ENCODE data around the gene OLR1.

OLR1 gene

GRCh38 chr12:10147714-10148403 lies 24.1 kb downstream of the OLR1 start:
- TF ChIP-seq TARDBP (IDR thresholded peaks at IDR 0.05), result no peak
- TF ChIP-seq ZNF384 (IDR thresholded peaks at IDR 0.05), result no peak
- ChIA-PET POLR2A (no interaction called here), CTCF (no interaction called here)
- no peak for DNase-seq (ENCODE audit: extremely low spot score)

DNA sequence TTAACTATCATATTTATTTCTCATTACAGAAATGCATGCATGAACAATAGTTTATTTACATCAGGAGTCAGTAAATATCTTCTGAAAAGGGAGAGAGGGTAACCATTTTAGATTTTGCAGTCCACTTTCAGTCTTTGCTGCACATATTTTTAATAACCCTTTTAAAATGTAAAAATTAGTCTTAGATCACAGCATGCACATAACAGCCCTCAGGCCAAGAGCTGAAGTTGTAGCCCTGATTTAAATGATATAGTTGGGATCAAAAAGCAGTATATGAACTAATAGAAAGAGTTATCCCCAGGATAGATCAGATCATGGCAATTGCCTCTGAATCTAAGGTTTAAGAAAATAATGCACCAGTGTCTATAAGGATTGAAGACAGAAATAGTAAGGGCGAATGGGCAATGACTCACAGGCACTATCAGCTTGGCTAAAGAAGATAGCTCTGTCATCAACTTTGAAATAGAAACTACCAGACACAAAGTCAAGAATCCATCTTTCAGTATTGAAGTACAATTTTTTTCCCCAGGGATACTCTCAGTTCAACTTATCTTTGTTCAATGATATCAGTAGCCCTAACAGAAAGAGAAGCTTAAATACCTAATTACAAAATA lies 28.8 kb downstream of the OLR1 start:
- ChIA-PET CTCF (interaction anchor here (0.8 to 1.6 kb wide), 3 partner anchors 10 to 393 kb away, joined by 3 to 9 read pairs (median 4); no protein-coding TSS in a partner anchor), POLR2A (interaction anchor here (1.3 kb wide), 1 partner anchor 496 kb away, joined by 4 read pairs; no protein-coding TSS in a partner anchor)
- no peak for DNase-seq (ENCODE audit: extremely low spot score)
- no peak for TF ChIP-seq BHLHE40 (IDR thresholded peaks at IDR 0.05; ENCODE audit: borderline replicate concordance)
- TF ChIP-seq HDGF (IDR thresholded peaks at IDR 0.05; ENCODE audit: borderline replicate concordance), result no peak
- TF ChIP-seq SP1 (IDR thresholded peaks at IDR 0.05), result no peak
- TF ChIP-seq, protein P1, sequence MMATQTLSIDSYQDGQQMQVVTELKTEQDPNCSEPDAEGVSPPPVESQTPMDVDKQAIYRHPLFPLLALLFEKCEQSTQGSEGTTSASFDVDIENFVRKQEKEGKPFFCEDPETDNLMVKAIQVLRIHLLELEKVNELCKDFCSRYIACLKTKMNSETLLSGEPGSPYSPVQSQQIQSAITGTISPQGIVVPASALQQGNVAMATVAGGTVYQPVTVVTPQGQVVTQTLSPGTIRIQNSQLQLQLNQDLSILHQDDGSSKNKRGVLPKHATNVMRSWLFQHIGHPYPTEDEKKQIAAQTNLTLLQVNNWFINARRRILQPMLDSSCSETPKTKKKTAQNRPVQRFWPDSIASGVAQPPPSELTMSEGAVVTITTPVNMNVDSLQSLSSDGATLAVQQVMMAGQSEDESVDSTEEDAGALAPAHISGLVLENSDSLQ (IDR thresholded peaks at IDR 0.05), result no peak
- TF ChIP-seq ZNF384 (IDR thresholded peaks at IDR 0.05), result no peak
- TF ChIP-seq LEF1 (IDR thresholded peaks at IDR 0.05; ENCODE audit: borderline replicate concordance), result no peak
- TF ChIP-seq TARDBP (IDR thresholded peaks at IDR 0.05), result no peak
- no peak for TF ChIP-seq CTBP1 (IDR thresholded peaks at IDR 0.05; ENCODE audit: borderline replicate concordance)
- TF ChIP-seq SUZ12 (IDR thresholded peaks at IDR 0.05), result no peak
- TF ChIP-seq ELF4 (IDR thresholded peaks at IDR 0.05), result no peak
- no peak for TF ChIP-seq FOXA1 (IDR thresholded peaks at IDR 0.05)

DNA sequence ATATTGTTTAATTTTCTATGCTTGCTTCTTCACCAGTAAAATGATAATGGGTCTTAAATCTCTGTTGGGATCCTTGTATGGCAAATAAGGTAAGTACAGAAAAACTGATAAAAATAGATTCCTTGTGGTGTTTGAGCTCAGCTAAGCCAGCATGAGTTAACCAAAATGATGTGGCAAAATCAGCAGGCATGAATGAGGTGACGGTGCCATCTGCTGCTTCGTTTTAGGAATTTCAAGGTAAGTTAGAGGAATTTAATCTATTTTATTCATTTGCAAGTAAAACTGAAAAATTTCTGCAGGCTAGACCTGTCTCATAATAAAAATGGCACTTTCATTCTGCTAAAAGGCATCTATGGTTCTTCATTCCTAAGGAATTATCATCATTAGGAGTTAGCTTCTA lies 31.9 kb downstream of the OLR1 start:
- TF ChIP-seq FOXM1 (IDR thresholded peaks at IDR 0.05; ENCODE audit: borderline replicate concordance), result no peak
- TF ChIP-seq, protein P1 (IDR thresholded peaks at IDR 0.05), result no peak
- TF ChIP-seq L3MBTL2 (conservative IDR thresholded peaks at IDR 0.05), result no peak
- no peak for TF ChIP-seq FOXA1 (IDR thresholded peaks at IDR 0.05)
- TF ChIP-seq CTBP1 (IDR thresholded peaks at IDR 0.05; ENCODE audit: borderline replicate concordance), result no peak
- no peak for TF ChIP-seq ARNT (IDR thresholded peaks at IDR 0.05)
- TF ChIP-seq NFRKB (IDR thresholded peaks at IDR 0.05), result no peak
- no peak for TF ChIP-seq TARDBP (IDR thresholded peaks at IDR 0.05)
- TF ChIP-seq SP1 (IDR thresholded peaks at IDR 0.05), result no peak
- no peak for TF ChIP-seq LEF1 (IDR thresholded peaks at IDR 0.05; ENCODE audit: borderline replicate concordance)
- TF ChIP-seq SUZ12 (IDR thresholded peaks at IDR 0.05), result no peak
- no peak for TF ChIP-seq BHLHE40 (IDR thresholded peaks at IDR 0.05; ENCODE audit: borderline replicate concordance)
- TF ChIP-seq ELF4 (IDR thresholded peaks at IDR 0.05), result no peak
- TF ChIP-seq HDGF (IDR thresholded peaks at IDR 0.05; ENCODE audit: borderline replicate concordance), result no peak
- TF ChIP-seq ZNF384 (IDR thresholded peaks at IDR 0.05), result no peak
- TF ChIP-seq FOXK2 (IDR thresholded peaks at IDR 0.05), result no peak
- ChIA-PET CTCF (interaction anchor here (1.2 to 2.2 kb wide), 5 partner anchors 106 to 397 kb away, joined by 3 to 13 read pairs (median 7); partner anchors contain the start of gene CLEC12B), POLR2A (no interaction called here)
- DNase-seq (ENCODE audit: extremely low spot score), result peak; percentile 32

- CTCF ChIA-PET, result interaction anchor here (0.6 to 0.8 kb wide), 3 partner anchors 118 to 1382 kb away, joined by 3 to 4 read pairs (median 4); no protein-coding TSS in a partner anchor
- POLR2A ChIA-PET, result no interaction called here
These were observed 35.2 kb downstream of the OLR1 start for GRCh38 chr12:10136637-10137205.

DNA sequence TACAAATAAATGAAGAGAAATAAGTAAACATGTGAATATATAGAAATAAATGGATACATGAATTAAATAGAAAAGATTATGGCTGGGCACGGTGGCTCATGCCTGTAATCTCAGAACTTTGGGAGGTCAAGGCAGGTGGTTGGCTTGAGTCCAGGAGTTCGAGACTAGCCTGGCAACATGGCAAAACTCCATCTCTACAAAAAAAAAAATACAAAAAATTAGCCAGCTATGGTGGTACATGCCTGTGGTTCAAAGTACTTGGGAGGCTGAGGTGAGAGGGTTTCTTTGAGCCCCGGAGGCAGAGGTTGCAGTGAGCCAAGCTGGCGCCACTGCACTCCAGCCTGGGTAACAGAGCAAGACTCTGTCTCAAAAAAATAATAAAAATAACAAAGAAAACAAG lies 36.8 kb downstream of the OLR1 start:
- ChIA-PET CTCF (interaction anchor here (0.6 to 0.7 kb wide), 3 partner anchors 31 to 385 kb away, joined by 3 read pairs; no protein-coding TSS in a partner anchor), POLR2A (no interaction called here)
- TF ChIP-seq LEF1 (IDR thresholded peaks at IDR 0.05; ENCODE audit: borderline replicate concordance), result no peak
- TF ChIP-seq ZNF384 (IDR thresholded peaks at IDR 0.05), result no peak
- no peak for TF ChIP-seq SP1 (IDR thresholded peaks at IDR 0.05)
- TF ChIP-seq ELF4 (IDR thresholded peaks at IDR 0.05), result no peak
- TF ChIP-seq HDGF (IDR thresholded peaks at IDR 0.05; ENCODE audit: borderline replicate concordance), result no peak
- no peak for TF ChIP-seq ARNT (IDR thresholded peaks at IDR 0.05)
- TF ChIP-seq SUZ12 (IDR thresholded peaks at IDR 0.05), result no peak
- TF ChIP-seq BHLHE40 (IDR thresholded peaks at IDR 0.05; ENCODE audit: borderline replicate concordance), result no peak
- TF ChIP-seq FOXK2 (IDR thresholded peaks at IDR 0.05), result no peak
- no peak for TF ChIP-seq CTBP1 (IDR thresholded peaks at IDR 0.05; ENCODE audit: borderline replicate concordance)
- no peak for DNase-seq (ENCODE audit: extremely low spot score)

More at GRCh38 chr12:10136637-10137205, 35.2 kb downstream of the OLR1 start:
- no peak for TF ChIP-seq SP1 (IDR thresholded peaks at IDR 0.05)
- TF ChIP-seq, protein P1 (IDR thresholded peaks at IDR 0.05), result no peak
- no peak for TF ChIP-seq TARDBP (IDR thresholded peaks at IDR 0.05)
- TF ChIP-seq BHLHE40 (IDR thresholded peaks at IDR 0.05; ENCODE audit: borderline replicate concordance), result no peak
- no peak for TF ChIP-seq CTBP1 (IDR thresholded peaks at IDR 0.05; ENCODE audit: borderline replicate concordance)
- no peak for TF ChIP-seq L3MBTL2 (conservative IDR thresholded peaks at IDR 0.05)
- TF ChIP-seq FOXK2 (IDR thresholded peaks at IDR 0.05), result no peak
- no peak for DNase-seq (ENCODE audit: extremely low spot score)

Data from HEK293T (cell line).